Adrenal gland (tissue), 5 donors: ENCODE results near the gene MMP10.

Experiments
- POLR2A ChIP-seq, 2 donors: fragments of 450-650 bp; IDR thresholded peaks; one replicate each; pipeline ENCODE4 v1.6.1; 2017; ENCODE audit warnings: antibody characterized with exemption in 2 of 2, mild to moderate bottlenecking in 2 of 2, moderate library complexity in 1 of 2
- TF ChIP-seq, protein P1 (sequence below), 6 experiments: fragments of 450-650 bp in 4 of 6; fragments of 200-600 bp in 2 of 6; sonication (generic) in 1 of 6; IDR thresholded peaks; 1 replicate in 5 of 6; 2 replicates in 1 of 6; pipeline versions ENCODE4 v1.5.1 to v1.8.0; 2016 to 2021; ENCODE audit warnings: antibody characterized with exemption in 6 of 6, mild to moderate bottlenecking in 2 of 6, moderate library complexity in 1 of 6
- donor health status: DM: no; HTN: no; CAD: no.

- TF ChIP-seq, protein P1, sequence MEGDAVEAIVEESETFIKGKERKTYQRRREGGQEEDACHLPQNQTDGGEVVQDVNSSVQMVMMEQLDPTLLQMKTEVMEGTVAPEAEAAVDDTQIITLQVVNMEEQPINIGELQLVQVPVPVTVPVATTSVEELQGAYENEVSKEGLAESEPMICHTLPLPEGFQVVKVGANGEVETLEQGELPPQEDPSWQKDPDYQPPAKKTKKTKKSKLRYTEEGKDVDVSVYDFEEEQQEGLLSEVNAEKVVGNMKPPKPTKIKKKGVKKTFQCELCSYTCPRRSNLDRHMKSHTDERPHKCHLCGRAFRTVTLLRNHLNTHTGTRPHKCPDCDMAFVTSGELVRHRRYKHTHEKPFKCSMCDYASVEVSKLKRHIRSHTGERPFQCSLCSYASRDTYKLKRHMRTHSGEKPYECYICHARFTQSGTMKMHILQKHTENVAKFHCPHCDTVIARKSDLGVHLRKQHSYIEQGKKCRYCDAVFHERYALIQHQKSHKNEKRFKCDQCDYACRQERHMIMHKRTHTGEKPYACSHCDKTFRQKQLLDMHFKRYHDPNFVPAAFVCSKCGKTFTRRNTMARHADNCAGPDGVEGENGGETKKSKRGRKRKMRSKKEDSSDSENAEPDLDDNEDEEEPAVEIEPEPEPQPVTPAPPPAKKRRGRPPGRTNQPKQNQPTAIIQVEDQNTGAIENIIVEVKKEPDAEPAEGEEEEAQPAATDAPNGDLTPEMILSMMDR (IDR thresholded peaks at IDR 0.05): no peak
- TF ChIP-seq POLR2A (IDR thresholded peaks at IDR 0.05): no peak
Measured at GRCh38 chr11:102753267-102753666, 27.2 kb downstream of the MMP10 start.
